Transverse colon (tissue), 4 donors: Measurements from ENCODE around the gene RPGRIP1. TPM values are rescaled to one million over a fixed set of nuclear protein-coding genes. Genes with fewer than 3 reads are reported as not detected.

Source experiments
- DNase-seq: peaks from one replicate; pipeline ENCODE4 v3.0.0-alpha.2; 2019
- H3K27ac ChIP-seq, 4 donors: fragments of 200-600 bp; sonication (generic); 2 replicates each; pipeline ENCODE4 v1.5.1; 2016 to 2018; ENCODE audit warnings: inconsistent platforms in 4 of 4
- H3K27me3 ChIP-seq: fragments of 200-600 bp; sonication (generic); 2 replicates; pipeline ENCODE4 v1.5.1; 2017; ENCODE audit warnings: inconsistent platforms
- H3K36me3 ChIP-seq, 4 donors: fragments of 200-600 bp; sonication (generic); 2 replicates each; pipeline ENCODE4 v1.5.1; 2017 to 2019; ENCODE audit warnings: inconsistent platforms in 4 of 4
- H3K4me1 ChIP-seq, 4 donors: fragments of 200-600 bp; sonication (generic); 2 replicates each; pipeline ENCODE4 v1.5.1; 2017 to 2020; ENCODE audit warnings: inconsistent platforms in 4 of 4
- H3K4me3 ChIP-seq, 4 donors: fragments of 200-600 bp; sonication (generic); 1 replicate in 1 of 4; 2 replicates in 3 of 4; pipeline versions ENCODE4 v1.5.1 to v1.6.1; 2017 to 2019; ENCODE audit warnings: inconsistent platforms in 4 of 4
- H3K9me3 ChIP-seq, 2 donors: fragments of 200-600 bp; sonication (generic); 2 replicates each; pipeline ENCODE4 v1.5.1; 2017 to 2019; ENCODE audit warnings: inconsistent platforms in 2 of 2
- CTCF ChIP-seq, 5 experiments: fragments of 200-600 bp in 3 of 5; fragments of 450-650 bp in 2 of 5; sonication (generic) in 3 of 5; IDR thresholded peaks; 1 replicate in 2 of 5; 2 replicates in 3 of 5; pipeline ENCODE4 v1.5.1; 2016 to 2017; ENCODE audit warnings: antibody characterized with exemption in 5 of 5, inconsistent platforms in 3 of 5, mild to moderate bottlenecking in 2 of 5, moderate library complexity in 1 of 5
- EP300 ChIP-seq: sonication (generic); formaldehyde crosslinking; IDR thresholded peaks from one replicate; pipeline ENCODE4 v1.6.1; 2017; ENCODE audit warnings: antibody characterized with exemption, low read depth
- POLR2A ChIP-seq: fragments of 450-650 bp; IDR thresholded peaks from one replicate; pipeline ENCODE4 v1.6.1; 2016; ENCODE audit warnings: antibody characterized with exemption, mild to moderate bottlenecking, moderate library complexity
- POLR2AphosphoS5 ChIP-seq, 3 donors: sonication (generic); formaldehyde crosslinking; IDR thresholded peaks; one replicate each; pipeline ENCODE4 v1.6.1; 2016; ENCODE audit warnings: antibody characterized with exemption in 3 of 3
- WGBS, 2 donors: methylation state at CpG; one replicate each; pipeline ENCODE4 v1.1.5; 2018; ENCODE audit warnings: low coverage in 1 of 2; 5-methylcytosine and 5-hydroxymethylcytosine counted together
- in situ Hi-C, 4 donors: fragments of 200-750 bp; cut with MboI; loops; one replicate each; pipeline versions ENCODE4 v1.15.0 to v1.15.1; 2017; ENCODE audit warnings: low sequenced_read_pairs in 3 of 4, low pct_ligation_motif_present in 1 of 4, low pct_unique_long_range_greater_than_20kb in 1 of 4
- intact Hi-C: fragments of 100-400 bp; cut with DNase I; formaldehyde crosslinking; loops from one replicate; pipeline ENCODE4 v1.15.1; 2023; ENCODE audit warnings: low total_unique reads
- total RNA-seq, 4 donors: library from RNA; depleted of rRNA; stranded (reverse); fragments of >200 nt; gene quantifications; one replicate each; pipeline ENCODE4 v1.1.0, GENCODE V29; 2016

RPGRIP1 gene
- total RNA-seq, 4 donors from 2014 or later = 0.27 to 0.48 TPM; not detected in 2

GRCh38 chr14:21257394-21257909, 22.4 kb upstream of the RPGRIP1 start:
- intact Hi-C loops (no loop called here), in situ Hi-C loops (loop anchor here in 1 of 4 donors (10.0 kb wide), 1 partner anchor 127 kb away; the partner anchor contains the start of gene SUPT16H)
- WGBS, 2 donors = 32 to 49% methylated on average over 5 to 7 of the region's 7 CpGs
- H3K9me3 ChIP-seq = no peaks in the 10 kb centered on the region
- H3K27ac ChIP-seq = no peak overlapping the region
- no peaks in the 10 kb centered on the region for H3K27me3 ChIP-seq
- DNase-seq = no peak
- no peak for TF ChIP-seq POLR2A
- TF ChIP-seq EP300 = no peak
- no peak for TF ChIP-seq POLR2AphosphoS5 (IDR thresholded peaks at IDR 0.05)
- TF ChIP-seq CTCF (IDR thresholded peaks at IDR 0.05) = no peak
- peaks cover 0 to 44% (median 13%) of the 10 kb centered on the region in 4 donors for H3K36me3 ChIP-seq
- peaks cover 29 to 66% (median 37%) of the 10 kb centered on the region in 4 donors for H3K4me1 ChIP-seq
- no peak overlapping the region for H3K4me3 ChIP-seq

GRCh38 chr14:21258005-21258888, 21.6 kb upstream of the RPGRIP1 start:
- Histone ChIP-seq H3K4me1 (peaks cover 37 to 74% (median 42%) of the 10 kb centered on the region in 4 donors), H3K27me3 (no peaks in the 10 kb centered on the region), H3K27ac (no peak overlapping the region), H3K4me3 (no peak overlapping the region), H3K36me3 (peaks cover 0 to 46% (median 15%) of the 10 kb centered on the region in 4 donors), H3K9me3 (no peaks in the 10 kb centered on the region)
- intact Hi-C loops (no loop called here), in situ Hi-C loops (loop anchor here in 1 of 4 donors (10.0 kb wide), 1 partner anchor 127 kb away; the partner anchor contains the start of gene SUPT16H)
- no peak for DNase-seq
- TF ChIP-seq POLR2AphosphoS5 (IDR thresholded peaks at IDR 0.05) (no peak), EP300 (no peak), POLR2A (no peak), CTCF (IDR thresholded peaks at IDR 0.05) (no peak)
- WGBS, 2 donors = 73 to 78% methylated on average over 10 of the region's 10 CpGs

GRCh38 chr14:21258889-21259787, 20.7 kb upstream of the RPGRIP1 start:
- Histone ChIP-seq H3K9me3 (no peaks in the 10 kb centered on the region), H3K4me3 (no peak overlapping the region), H3K36me3 (peaks cover 0 to 55% (median 15%) of the 10 kb centered on the region in 4 donors), H3K27ac (no peak overlapping the region), H3K4me1 (peaks cover 41 to 83% (median 49%) of the 10 kb centered on the region in 4 donors), H3K27me3 (no peaks in the 10 kb centered on the region)
- in situ Hi-C loops (loop anchor here in 1 of 4 donors (10.0 kb wide), 1 partner anchor 126 kb away; the partner anchor contains the start of gene SUPT16H), intact Hi-C loops (no loop called here)
- no peak for TF ChIP-seq CTCF (IDR thresholded peaks at IDR 0.05)
- peak in 1 of 3 donors; percentile 2 for TF ChIP-seq POLR2AphosphoS5 (IDR thresholded peaks at IDR 0.05)
- no peak for DNase-seq
- 72 to 83% methylated on average over 5 of the region's 5 CpGs for WGBS, 2 donors
